Right renal pelvis (tissue), 4 donors: ENCODE results near the gene DCAF15. TPM values are rescaled to one million over a fixed set of nuclear protein-coding genes. Genes with fewer than 3 reads are reported as not detected.
A peak's percentile ranks its signal among the peaks of the same experiment; 100 is the strongest.
"Not testable (repeated sequence)": the region's sequence is repeated elsewhere in the genome, so short reads cannot be mapped to it uniquely, and the experiment has no call there.

ENCODE experiments used
- DNase-seq, 4 donors: peaks; one replicate each; pipeline ENCODE4 v3.0.0-alpha.2; 2013; ENCODE audit warnings: low read depth in 4 of 4, low spot score in 3 of 4, missing footprints in 1 of 4
- polyA plus RNA-seq, 4 donors: library from polyadenylated mRNA; unstranded; fragments of 120-200 nt; gene quantifications; one replicate each; pipeline ENCODE4 v1.2.1, GENCODE V29; 2013; ENCODE audit not compliant: insufficient read length in 4 of 4

Gene DCAF15
- 10 to 100 TPM; 33.3 to 41.3 (median 36.2) TPM for polyA plus RNA-seq

GRCh38 chr19:13952154-13952930 is at the start of gene DCAF15:
Gene DCAF15 (plus strand): TSS chr19:13952509. CDS start chr19:13952513, 4 bp downstream.
- peak; percentile 96 to 99 (median 98) for DNase-seq

- DNase-seq: no peak
These were observed 49.2 kb upstream of the DCAF15 start for GRCh38 chr19:13902993-13903555.

- DNase-seq: peak in 3 of 4 donors; percentile 73 to 78 (median 77)
These were observed 46.4 kb upstream of the DCAF15 start, which contains the start of the genes BRME1 and CC2D1A for GRCh38 chr19:13905634-13906520. Gene BRME1 (minus strand): TSS chr19:13906117. CDS start chr19:13904892, 1,225 bp downstream. Gene CC2D1A (plus strand): TSS chr19:13906201. CDS start chr19:13906442, 241 bp downstream.

GRCh38 chr19:13906521-13906904 is 45.8 kb upstream of the DCAF15 start:
- no peak for DNase-seq

- no peak for DNase-seq
These were observed 45.4 kb upstream of the DCAF15 start for GRCh38 chr19:13906910-13907309.

- DNase-seq: no peak
These were observed 43.6 kb upstream of the DCAF15 start for GRCh38 chr19:13908674-13909073.

- no peak for DNase-seq
These were observed 42.9 kb upstream of the DCAF15 start for GRCh38 chr19:13909430-13909829.

GRCh38 chr19:13913352-13913751 is 39.0 kb upstream of the DCAF15 start:
- DNase-seq: no peak

GRCh38 chr19:13914777-13915176 is 37.5 kb upstream of the DCAF15 start:
- no peak for DNase-seq

GRCh38 chr19:13917888-13918406 is 34.4 kb upstream of the DCAF15 start:
- no peak for DNase-seq

- DNase-seq: no peak
These were observed 33.4 kb upstream of the DCAF15 start for GRCh38 chr19:13918726-13919411.

- DNase-seq: no peak
These were observed 31.8 kb upstream of the DCAF15 start for GRCh38 chr19:13920524-13920923.

GRCh38 chr19:13920940-13921747 is 31.2 kb upstream of the DCAF15 start:
- no peak for DNase-seq

GRCh38 chr19:13922118-13922517 is 30.2 kb upstream of the DCAF15 start:
- not testable (repeated sequence) for DNase-seq

- DNase-seq: no peak
These were observed 28.9 kb upstream of the DCAF15 start for GRCh38 chr19:13923194-13923987.

GRCh38 chr19:13926010-13926409 is 26.3 kb upstream of the DCAF15 start:
- no peak for DNase-seq

- no peak for DNase-seq
These were observed 25.6 kb upstream of the DCAF15 start for GRCh38 chr19:13926715-13927114.

- no peak for DNase-seq
These were observed 23.0 kb upstream of the DCAF15 start for GRCh38 chr19:13929340-13929739.
